ENCODE data around the gene FOCAD. TPM values are rescaled to one million over a fixed set of nuclear protein-coding genes. Genes with fewer than 3 reads are reported as not detected.

Gene FOCAD
- total RNA-seq, 1 donor from 2014 or later, result 60.1 TPM

- Mint-ChIP-seq H3K4me1 (no peaks in the 10 kb centered on the region), H3K36me3 (ENCODE audit: low read depth) (peaks cover 44% of the 10 kb centered on the region), H3K4me3 (no peak overlapping the region), H3K27me3 (ENCODE audit: low read depth) (no peaks in the 10 kb centered on the region), H3K9me3 (peaks cover 11% of the 10 kb centered on the region), H3K27ac (ENCODE audit: unreplicated experiment) (no peak overlapping the region)
- TF ChIP-seq CTCF (conservative IDR thresholded peaks at IDR 0.05), result no peak
- no peak for DNase-seq (ENCODE audit: low read depth, low spot score)
Measured at GRCh38 chr9:21002040-21002439, 318.0 kb downstream of the FOCAD start.

- Mint-ChIP-seq H3K27me3 (ENCODE audit: low read depth) (no peaks in the 10 kb centered on the region), H3K4me1 (no peaks in the 10 kb centered on the region), H3K27ac (ENCODE audit: unreplicated experiment) (no peak overlapping the region), H3K36me3 (ENCODE audit: low read depth) (peaks cover 6% of the 10 kb centered on the region), H3K4me3 (no peak overlapping the region), H3K9me3 (no peaks in the 10 kb centered on the region)
- TF ChIP-seq CTCF (conservative IDR thresholded peaks at IDR 0.05), result no peak
- DNase-seq (ENCODE audit: low read depth, low spot score), result no peak
Measured at GRCh38 chr9:21015129-21015815, 331.2 kb downstream of the FOCAD start.

- Mint-ChIP-seq H3K36me3 (ENCODE audit: low read depth) (peaks cover 10% of the 10 kb centered on the region), H3K27me3 (ENCODE audit: low read depth) (no peaks in the 10 kb centered on the region), H3K4me3 (no peak overlapping the region), H3K4me1 (no peaks in the 10 kb centered on the region), H3K27ac (ENCODE audit: unreplicated experiment) (no peak overlapping the region), H3K9me3 (no peaks in the 10 kb centered on the region)
- no peak for DNase-seq (ENCODE audit: low read depth, low spot score)
- TF ChIP-seq CTCF (conservative IDR thresholded peaks at IDR 0.05), result no peak
Measured at GRCh38 chr9:21015995-21016394, 331.9 kb downstream of the FOCAD start.

GRCh38 chr9:21016701-21017491, 332.8 kb downstream of the FOCAD start:
- Mint-ChIP-seq H3K27ac (ENCODE audit: unreplicated experiment) (no peak overlapping the region), H3K27me3 (ENCODE audit: low read depth) (no peaks in the 10 kb centered on the region), H3K36me3 (ENCODE audit: low read depth) (peaks cover 18% of the 10 kb centered on the region), H3K4me1 (no peaks in the 10 kb centered on the region), H3K9me3 (no peaks in the 10 kb centered on the region), H3K4me3 (no peak overlapping the region)
- DNase-seq (ENCODE audit: low read depth, low spot score), result no peak
- TF ChIP-seq CTCF (conservative IDR thresholded peaks at IDR 0.05), result no peak

- Mint-ChIP-seq H3K27ac (ENCODE audit: unreplicated experiment) (no peak overlapping the region), H3K27me3 (ENCODE audit: low read depth) (no peaks in the 10 kb centered on the region), H3K4me3 (no peak overlapping the region), H3K9me3 (no peaks in the 10 kb centered on the region), H3K4me1 (no peaks in the 10 kb centered on the region), H3K36me3 (ENCODE audit: low read depth) (peaks cover 23% of the 10 kb centered on the region)
- no peak for TF ChIP-seq CTCF (conservative IDR thresholded peaks at IDR 0.05)
- DNase-seq (ENCODE audit: low read depth, low spot score), result no peak
Measured at GRCh38 chr9:21018177-21018576, 334.1 kb downstream of the FOCAD start.

Measured in neural crest cell (in vitro differentiated cells).